AG20443 (cell line): ENCODE measurements around the gene PRR11.
A peak's percentile ranks its signal among the peaks of the same experiment; 100 is the strongest.
"Not testable (repeated sequence)": the region's sequence is repeated elsewhere in the genome, so short reads cannot be mapped to it uniquely, and the experiment has no call there.

Experiments used
- DNase-seq: peaks from one replicate; pipeline ENCODE4 v3.0.0; 2012; ENCODE audit warnings: low spot score, mixed read lengths

PRR11 gene

GRCh38 chr17:59155439-59156177 lies at the start of gene PRR11:
TSS of gene PRR11 (plus strand) at chr17:59155746. CDS start at chr17:59169753, 14,007 bp downstream.
- peak; percentile 94 for DNase-seq

GRCh38 chr17:59105852-59106462 lies 49.6 kb upstream of the PRR11 start:
- peak; percentile 55 for DNase-seq

- peak; percentile 100 for DNase-seq
Observed at GRCh38 chr17:59106463-59107305, 48.9 kb upstream of the PRR11 start, which contains the start of gene TRIM37. TSS of gene TRIM37 (minus strand) at chr17:59106880. CDS start at chr17:59106461, 419 bp downstream.

GRCh38 chr17:59107306-59107670 lies 48.3 kb upstream of the PRR11 start:
- no peak for DNase-seq

GRCh38 chr17:59108400-59109102 lies 47.0 kb upstream of the PRR11 start:
- DNase-seq = no peak

GRCh38 chr17:59110973-59111372 lies 44.6 kb upstream of the PRR11 start:
- no peak for DNase-seq

GRCh38 chr17:59111539-59111938 lies 44.0 kb upstream of the PRR11 start:
- DNase-seq = no peak

GRCh38 chr17:59115474-59115873 lies 40.1 kb upstream of the PRR11 start:
- no peak for DNase-seq

GRCh38 chr17:59121901-59122480 lies 33.6 kb upstream of the PRR11 start:
- no peak for DNase-seq

GRCh38 chr17:59124665-59125064 lies 30.9 kb upstream of the PRR11 start:
- no peak for DNase-seq

GRCh38 chr17:59126809-59127417 lies 28.6 kb upstream of the PRR11 start:
- DNase-seq = no peak

- DNase-seq = no peak
Observed at GRCh38 chr17:59129814-59130213, 25.7 kb upstream of the PRR11 start.

- no peak for DNase-seq
Observed at GRCh38 chr17:59131131-59131530, 24.4 kb upstream of the PRR11 start.

- DNase-seq = not testable (repeated sequence)
Observed at GRCh38 chr17:59138339-59138738, 17.2 kb upstream of the PRR11 start.

GRCh38 chr17:59139939-59140338 lies 15.6 kb upstream of the PRR11 start:
- DNase-seq = no peak

- DNase-seq = no peak
Observed at GRCh38 chr17:59141860-59142259, 13.7 kb upstream of the PRR11 start.

- DNase-seq = no peak
Observed at GRCh38 chr17:59145571-59146096, 9.9 kb upstream of the PRR11 start.

- DNase-seq = no peak
Observed at GRCh38 chr17:59149051-59149450, 6.5 kb upstream of the PRR11 start.

- DNase-seq = no peak
Observed at GRCh38 chr17:59149841-59150511, 5.6 kb upstream of the PRR11 start.

GRCh38 chr17:59151006-59151405 lies 4.5 kb upstream of the PRR11 start:
- no peak for DNase-seq
